Measurements from ENCODE around the gene IL7R.

GRCh38 chr5:35852084-35852734, 4.5 kb upstream of the IL7R start:
- TF ChIP-seq CTCF (IDR thresholded peaks at IDR 0.05; ENCODE audit: poor library complexity) (no peak), EZH2phosphoT487 (IDR thresholded peaks at IDR 0.05; ENCODE audit: low read depth, severe bottlenecking, unreplicated experiment) (no peak)

All from hepatocyte (in vitro differentiated cells).